Hepatocyte (in vitro differentiated cells): ENCODE data around the gene FGFR3.

Experiments
- EZH2 ChIP-seq: fragments of 200-600 bp; sonication (generic); IDR thresholded peaks from 2 replicates; pipeline ENCODE4 v1.6.1; 2016; ENCODE audit warnings: antibody characterized with exemption, mild to moderate bottlenecking, borderline replicate concordance
- EZH2phosphoT487 ChIP-seq: fragments of 200-600 bp; sonication (generic); IDR thresholded peaks from one replicate; pipeline ENCODE4 v1.6.1; 2018; ENCODE audit warnings: antibody characterized with exemption, mild to moderate bottlenecking, low read depth, moderate library complexity; ENCODE audit not compliant: unreplicated experiment, severe bottlenecking
- TF ChIP-seq, protein P1 (sequence below): fragments of 200-600 bp; sonication (generic); IDR thresholded peaks from 2 replicates; pipeline ENCODE4 v1.5.1; 2016; ENCODE audit warnings: antibody characterized with exemption, mild to moderate bottlenecking; ENCODE audit not compliant: poor library complexity

DNA sequence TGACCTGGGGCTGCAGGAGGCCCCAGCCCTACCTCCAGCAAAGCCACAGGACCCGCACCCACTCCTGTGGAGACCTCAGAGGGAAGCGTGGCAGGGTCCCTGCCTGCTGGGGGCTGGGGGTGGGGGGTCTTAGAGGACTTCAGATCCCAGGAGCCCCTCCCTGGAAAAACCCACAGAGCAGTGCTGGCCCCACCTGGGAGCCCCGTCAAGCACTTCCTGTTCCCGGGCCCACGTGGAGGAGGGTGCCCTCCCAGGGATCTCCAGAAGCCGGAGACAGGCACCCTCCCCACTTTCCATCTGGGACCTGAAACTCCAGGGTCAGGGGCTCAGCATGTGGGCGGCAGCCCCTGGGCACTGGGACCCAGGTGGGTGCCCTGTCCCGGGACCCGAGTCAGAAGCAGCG lies 39.8 kb upstream of the FGFR3 start:
- TF ChIP-seq EZH2 (no peak), EZH2phosphoT487 (no peak)
- TF ChIP-seq, protein P1, sequence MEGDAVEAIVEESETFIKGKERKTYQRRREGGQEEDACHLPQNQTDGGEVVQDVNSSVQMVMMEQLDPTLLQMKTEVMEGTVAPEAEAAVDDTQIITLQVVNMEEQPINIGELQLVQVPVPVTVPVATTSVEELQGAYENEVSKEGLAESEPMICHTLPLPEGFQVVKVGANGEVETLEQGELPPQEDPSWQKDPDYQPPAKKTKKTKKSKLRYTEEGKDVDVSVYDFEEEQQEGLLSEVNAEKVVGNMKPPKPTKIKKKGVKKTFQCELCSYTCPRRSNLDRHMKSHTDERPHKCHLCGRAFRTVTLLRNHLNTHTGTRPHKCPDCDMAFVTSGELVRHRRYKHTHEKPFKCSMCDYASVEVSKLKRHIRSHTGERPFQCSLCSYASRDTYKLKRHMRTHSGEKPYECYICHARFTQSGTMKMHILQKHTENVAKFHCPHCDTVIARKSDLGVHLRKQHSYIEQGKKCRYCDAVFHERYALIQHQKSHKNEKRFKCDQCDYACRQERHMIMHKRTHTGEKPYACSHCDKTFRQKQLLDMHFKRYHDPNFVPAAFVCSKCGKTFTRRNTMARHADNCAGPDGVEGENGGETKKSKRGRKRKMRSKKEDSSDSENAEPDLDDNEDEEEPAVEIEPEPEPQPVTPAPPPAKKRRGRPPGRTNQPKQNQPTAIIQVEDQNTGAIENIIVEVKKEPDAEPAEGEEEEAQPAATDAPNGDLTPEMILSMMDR = no peak
